HepG2 (cell line): ENCODE results near the gene CCDC91. TPM values are rescaled to one million over a fixed set of nuclear protein-coding genes. Genes with fewer than 3 reads are reported as not detected.

ENCODE experiments used
- DZIP1 ChIP-seq: sonication (generic); formaldehyde crosslinking; IDR thresholded peaks from 2 replicates; pipeline ENCODE4 v1.5.0; 2020; ENCODE audit warnings: mild to moderate bottlenecking, missing genetic modification reagents
- ISL2 ChIP-seq: sonication (generic); formaldehyde crosslinking; IDR thresholded peaks from 2 replicates; pipeline ENCODE4 v1.5.0; 2020; ENCODE audit warnings: missing genetic modification reagents
- NFIB ChIP-seq: sonication (generic); formaldehyde crosslinking; IDR thresholded peaks from 2 replicates; pipeline ENCODE4 v1.9.0; 2021; ENCODE audit warnings: missing genetic modification reagents, mild to moderate bottlenecking, borderline replicate concordance
- PCBP1 ChIP-seq: fragments of 200-400 bp; formaldehyde crosslinking; IDR thresholded peaks from 2 replicates; pipeline ENCODE4 v1.6.1; 2017; ENCODE audit warnings: mild to moderate bottlenecking, low read depth, low read length, borderline replicate concordance
- RELA ChIP-seq: sonication (generic); formaldehyde crosslinking; IDR thresholded peaks from 2 replicates; pipeline ENCODE4 v1.4.0; 2020; ENCODE audit warnings: missing genetic modification reagents
- SNAPC2 ChIP-seq: sonication (generic); formaldehyde crosslinking; IDR thresholded peaks from 2 replicates; pipeline ENCODE4 v1.8.1; 2022; ENCODE audit warnings: mild to moderate bottlenecking, missing genetic modification reagents
- SUZ12 ChIP-seq: fragments of 150-350 bp; IDR thresholded peaks from 2 replicates; pipeline ENCODE4 v1.6.1; 2014; ENCODE audit warnings: low read depth, low read length
- TBX3 ChIP-seq: fragments of 450-650 bp; IDR thresholded peaks from 2 replicates; pipeline ENCODE4 v1.6.1; 2017; ENCODE audit warnings: antibody characterized with exemption, mild to moderate bottlenecking, inconsistent platforms, borderline replicate concordance
- ZBTB33 ChIP-seq: sonication (generic); formaldehyde crosslinking; IDR thresholded peaks from 2 replicates; pipeline ENCODE4 v1.4.0; 2020; ENCODE audit warnings: missing genetic modification reagents
- ZFP91 ChIP-seq: sonication (generic); formaldehyde crosslinking; IDR thresholded peaks from 2 replicates; pipeline ENCODE4 v1.9.0; 2022; ENCODE audit warnings: missing genetic modification reagents, mild to moderate bottlenecking, borderline replicate concordance
- ZNF124 ChIP-seq: sonication (generic); formaldehyde crosslinking; IDR thresholded peaks from 2 replicates; pipeline ENCODE4 v1.4.0; 2020; ENCODE audit warnings: missing genetic modification reagents
- ZNF382 ChIP-seq: sonication (generic); formaldehyde crosslinking; IDR thresholded peaks from 2 replicates; pipeline ENCODE4 v1.5.0; 2020; ENCODE audit warnings: missing genetic modification reagents, mild to moderate bottlenecking, borderline replicate concordance
- ZNF883 ChIP-seq: sonication (generic); formaldehyde crosslinking; IDR thresholded peaks from 2 replicates; pipeline ENCODE4 v1.5.1; 2020; ENCODE audit warnings: mild to moderate bottlenecking, missing genetic modification reagents; ENCODE audit errors: not compliant biosample characterization
- polyA plus RNA-seq, 8 experiments: library from polyadenylated mRNA; depleted of rRNA in 3 of 8; stranded (reverse) in 7 of 8; unstranded in 1 of 8; fragments of >200 nt; fragmentation: Illumina TruSeq in 4 of 8; extraction: Trizol in 4 of 8; gene quantifications; 2 replicates each; pipeline versions ENCODE4 v1.2.1 to v1.2.3, GENCODE V29; 2011 to 2016; ENCODE audit warnings: low read depth in 4 of 8, missing spikeins in 1 of 8, mixed read lengths in 1 of 8; ENCODE audit not compliant: insufficient read depth in 1 of 8
- total RNA-seq, 5 experiments: library from RNA; depleted of rRNA; stranded (reverse); fragments of >200 nt; fragmentation: Illumina TruSeq; extraction: Trizol; gene quantifications; 2 replicates each; pipeline ENCODE4 v1.2.3, GENCODE V29; 2016; ENCODE audit warnings: low read depth in 1 of 5

Gene CCDC91
- total and polyA plus RNA-seq, 2 of the 13 experiments (the other 11 are each of a cell fraction or from before 2014, with no cell fraction given) = 9.8 to 15.8 TPM

- TF ChIP-seq ZBTB33 (CRISPR knock-in tag) = no peak
- TF ChIP-seq RELA (CRISPR knock-in tag) = no peak
- TF ChIP-seq SUZ12 = no peak
- TF ChIP-seq SNAPC2 (CRISPR knock-in tag) = peak; percentile 70; the same call in 1 of the 2 replicates
- TF ChIP-seq TBX3 = peak; percentile 46; the same call in 1 of the 2 replicates
- TF ChIP-seq NFIB (CRISPR knock-in tag) = peak; percentile 41; the same call in 1 of the 2 replicates
- peak; percentile 83 for TF ChIP-seq ISL2 (CRISPR knock-in tag)
- no peak; the same call in 1 of the 2 replicates for TF ChIP-seq DZIP1 (CRISPR knock-in tag)
- TF ChIP-seq ZFP91 (CRISPR knock-in tag) = peak; percentile 93
- TF ChIP-seq ZNF124 (CRISPR knock-in tag) = no peak
- no peak for TF ChIP-seq ZNF382 (CRISPR knock-in tag)
- TF ChIP-seq PCBP1 = no peak
- peak; percentile 72 for TF ChIP-seq ZNF883 (CRISPR knock-in tag)
These were observed at the start of gene CCDC91 (continued) for GRCh38 chr12:28190321-28191050.
